Cardiac muscle cell (in vitro differentiated cells and primary cell): Measurements from ENCODE around the gene PRCP. TPM values are rescaled to one million over a fixed set of nuclear protein-coding genes. Genes with fewer than 3 reads are reported as not detected.

ENCODE experiments used
- DNase-seq, 2 donors: peaks; one replicate each; pipeline versions ENCODE4 v3.0.0 to v3.0.0-alpha.2; 2010 to 2017; ENCODE audit warnings: low read depth in 1 of 2, low spot score in 1 of 2
- H3K27ac ChIP-seq: fragments of 200-600 bp; sonication (generic); 2 replicates; pipeline ENCODE4 v1.5.1; 2016
- H3K27me3 ChIP-seq: fragments of 200-600 bp; sonication (generic); 2 replicates; pipeline ENCODE4 v1.6.0; 2016; ENCODE audit warnings: control low read depth
- H3K36me3 ChIP-seq: fragments of 200-600 bp; sonication (generic); 2 replicates; pipeline ENCODE4 v1.5.1; 2016; ENCODE audit warnings: control low read depth
- H3K4me1 ChIP-seq: fragments of 200-600 bp; sonication (generic); 2 replicates; pipeline ENCODE4 v1.8.1; 2017; ENCODE audit warnings: low read depth, mild to moderate bottlenecking, mixed run types
- H3K4me3 ChIP-seq: fragments of 200-600 bp; sonication (generic); 2 replicates; pipeline ENCODE4 v1.5.1; 2016; ENCODE audit warnings: mild to moderate bottlenecking
- H3K9me3 ChIP-seq: fragments of 200-600 bp; sonication (generic); 2 replicates; pipeline ENCODE4 v1.5.1; 2017; ENCODE audit warnings: low read depth, mild to moderate bottlenecking, control low read depth
- CTCF ChIP-seq: IDR thresholded peaks from 2 replicates; pipeline ENCODE4 v1.5.1; 2012; ENCODE audit warnings: low read depth, mild to moderate bottlenecking, low read length
- polyA plus RNA-seq: library from polyadenylated mRNA; unstranded; fragments of >200 nt; fragmentation: Nextera tagmentation; extraction: Ambion mirVana; gene quantifications from 2 replicates; pipeline ENCODE4 v1.2.1, GENCODE V29; 2016
- total RNA-seq: library from RNA; depleted of rRNA; stranded (reverse); fragments of >200 nt; gene quantifications from 2 replicates; pipeline ENCODE4 v1.2.3, GENCODE V29; 2016

Gene PRCP
- total and polyA plus RNA-seq, 2 experiments from 2014 or later, result 61.1 to 106 TPM

GRCh38 chr11:82890936-82891335 is 9.3 kb downstream of the PRCP start:
- no peaks in the 10 kb centered on the region for H3K36me3 ChIP-seq
- DNase-seq, result no peak
- no peak overlapping the region for H3K27ac ChIP-seq
- H3K4me1 ChIP-seq, result no peaks in the 10 kb centered on the region
- H3K27me3 ChIP-seq, result no peaks in the 10 kb centered on the region
- no peaks in the 10 kb centered on the region for H3K9me3 ChIP-seq
- no peak for TF ChIP-seq CTCF
- H3K4me3 ChIP-seq, result no peak overlapping the region

GRCh38 chr11:82890002-82890341 is 10.3 kb downstream of the PRCP start:
- no peaks in the 10 kb centered on the region for H3K36me3 ChIP-seq
- H3K4me1 ChIP-seq, result no peaks in the 10 kb centered on the region
- no peak overlapping the region for H3K27ac ChIP-seq
- no peak for TF ChIP-seq CTCF
- no peaks in the 10 kb centered on the region for H3K27me3 ChIP-seq
- DNase-seq, result no peak
- no peak overlapping the region for H3K4me3 ChIP-seq
- H3K9me3 ChIP-seq, result no peaks in the 10 kb centered on the region

- TF ChIP-seq CTCF, result no peak
- Histone ChIP-seq H3K36me3 (no peaks in the 10 kb centered on the region), H3K4me1 (no peaks in the 10 kb centered on the region), H3K9me3 (no peaks in the 10 kb centered on the region), H3K27me3 (no peaks in the 10 kb centered on the region), H3K4me3 (no peak overlapping the region), H3K27ac (no peak overlapping the region)
- peak in 1 of 2 donors; percentile 16 for DNase-seq
These were observed 10.9 kb downstream of the PRCP start for GRCh38 chr11:82889133-82890001.

- Histone ChIP-seq H3K27me3 (no peaks in the 10 kb centered on the region), H3K4me1 (no peaks in the 10 kb centered on the region), H3K4me3 (no peak overlapping the region), H3K27ac (no peak overlapping the region), H3K36me3 (no peaks in the 10 kb centered on the region), H3K9me3 (no peaks in the 10 kb centered on the region)
- no peak for TF ChIP-seq CTCF
- DNase-seq, result peak in 1 of 2 donors; percentile 19
These were observed 16.4 kb downstream of the PRCP start for GRCh38 chr11:82883853-82884252.

- TF ChIP-seq CTCF, result no peak
- H3K27ac ChIP-seq, result no peak overlapping the region
These were observed 25.3 kb downstream of the PRCP start for GRCh38 chr11:82874646-82875523.

More at GRCh38 chr11:82874646-82875523, 25.3 kb downstream of the PRCP start:
- no peaks in the 10 kb centered on the region for H3K9me3 ChIP-seq
- H3K27me3 ChIP-seq, result no peaks in the 10 kb centered on the region
- H3K4me3 ChIP-seq, result no peak overlapping the region
- H3K4me1 ChIP-seq, result peaks cover 4% of the 10 kb centered on the region
- DNase-seq, result no peak
- no peaks in the 10 kb centered on the region for H3K36me3 ChIP-seq
